ENCODE data around the gene GSG1L. TPM values are rescaled to one million over a fixed set of nuclear protein-coding genes. Genes with fewer than 3 reads are reported as not detected.

GSG1L gene
- total RNA-seq, 1 donor = not detected

GRCh38 chr16:28057949-28058348, 5.6 kb downstream of the GSG1L start:
- no peak overlapping the region for H2AFZ ChIP-seq (ENCODE audit: low read length)
- no peaks in the 10 kb centered on the region for H3K36me3 ChIP-seq (ENCODE audit: insufficient read depth, low read length)
- H3K4me2 ChIP-seq (ENCODE audit: insufficient read depth, low read length) = no peak overlapping the region
- no peak for DNase-seq (ENCODE audit: insufficient read length, low spot score, missing footprints)
- H3K27me3 ChIP-seq (ENCODE audit: insufficient read depth, low read length) = peaks cover 45% of the 10 kb centered on the region
- no peaks in the 10 kb centered on the region for H3K79me2 ChIP-seq (ENCODE audit: insufficient read depth, low read length)
- H3K4me1 ChIP-seq (ENCODE audit: insufficient read depth, low read length) = no peaks in the 10 kb centered on the region
- TF ChIP-seq CTCF (IDR thresholded peaks at IDR 0.05; ENCODE audit: extremely low read depth, low read depth, low read length) = no peak
- H4K20me1 ChIP-seq (ENCODE audit: insufficient read depth, low read length) = no peaks in the 10 kb centered on the region
- H3K9me3 ChIP-seq (ENCODE audit: low read depth, low read length) = no peaks in the 10 kb centered on the region
- no peak overlapping the region for H3K4me3 ChIP-seq (ENCODE audit: insufficient read depth, low read length)
- no peak overlapping the region for H3K27ac ChIP-seq (ENCODE audit: low read depth, low read length)

GRCh38 chr16:28053461-28053860, 10.1 kb downstream of the GSG1L start:
- H3K27me3 ChIP-seq (ENCODE audit: insufficient read depth, low read length) = peaks cover 8% of the 10 kb centered on the region
- H4K20me1 ChIP-seq (ENCODE audit: insufficient read depth, low read length) = no peaks in the 10 kb centered on the region
- no peak overlapping the region for H3K4me3 ChIP-seq (ENCODE audit: insufficient read depth, low read length)
- H3K9me3 ChIP-seq (ENCODE audit: low read depth, low read length) = no peaks in the 10 kb centered on the region
- no peak for TF ChIP-seq CTCF (IDR thresholded peaks at IDR 0.05; ENCODE audit: extremely low read depth, low read depth, low read length)
- no peak overlapping the region for H2AFZ ChIP-seq (ENCODE audit: low read length)
- no peak overlapping the region for H3K4me2 ChIP-seq (ENCODE audit: insufficient read depth, low read length)
- no peaks in the 10 kb centered on the region for H3K4me1 ChIP-seq (ENCODE audit: insufficient read depth, low read length)
- no peak overlapping the region for H3K27ac ChIP-seq (ENCODE audit: low read depth, low read length)
- DNase-seq (ENCODE audit: insufficient read length, low spot score, missing footprints) = peak; percentile 76
- H3K79me2 ChIP-seq (ENCODE audit: insufficient read depth, low read length) = no peaks in the 10 kb centered on the region
- no peaks in the 10 kb centered on the region for H3K36me3 ChIP-seq (ENCODE audit: insufficient read depth, low read length)

GRCh38 chr16:28052274-28053128, 11.0 kb downstream of the GSG1L start:
- no peaks in the 10 kb centered on the region for H3K4me1 ChIP-seq (ENCODE audit: insufficient read depth, low read length)
- peak; percentile 68 for DNase-seq (ENCODE audit: insufficient read length, low spot score, missing footprints)
- no peak overlapping the region for H3K4me3 ChIP-seq (ENCODE audit: insufficient read depth, low read length)
- H3K9me3 ChIP-seq (ENCODE audit: low read depth, low read length) = no peaks in the 10 kb centered on the region
- H3K27ac ChIP-seq (ENCODE audit: low read depth, low read length) = no peak overlapping the region
- H3K36me3 ChIP-seq (ENCODE audit: insufficient read depth, low read length) = no peaks in the 10 kb centered on the region
- peaks cover 3% of the 10 kb centered on the region for H3K27me3 ChIP-seq (ENCODE audit: insufficient read depth, low read length)
- H3K79me2 ChIP-seq (ENCODE audit: insufficient read depth, low read length) = no peaks in the 10 kb centered on the region
- no peak for TF ChIP-seq CTCF (IDR thresholded peaks at IDR 0.05; ENCODE audit: extremely low read depth, low read depth, low read length)
- H4K20me1 ChIP-seq (ENCODE audit: insufficient read depth, low read length) = no peaks in the 10 kb centered on the region
- no peak overlapping the region for H3K4me2 ChIP-seq (ENCODE audit: insufficient read depth, low read length)
- H2AFZ ChIP-seq (ENCODE audit: low read length) = no peak overlapping the region

GRCh38 chr16:28051486-28051885, 12.0 kb downstream of the GSG1L start:
- H4K20me1 ChIP-seq (ENCODE audit: insufficient read depth, low read length) = no peaks in the 10 kb centered on the region
- TF ChIP-seq CTCF (IDR thresholded peaks at IDR 0.05; ENCODE audit: extremely low read depth, low read depth, low read length) = no peak
- no peak overlapping the region for H3K27ac ChIP-seq (ENCODE audit: low read depth, low read length)
- H3K36me3 ChIP-seq (ENCODE audit: insufficient read depth, low read length) = no peaks in the 10 kb centered on the region
- peaks cover 3% of the 10 kb centered on the region for H3K27me3 ChIP-seq (ENCODE audit: insufficient read depth, low read length)
- H3K4me1 ChIP-seq (ENCODE audit: insufficient read depth, low read length) = no peaks in the 10 kb centered on the region
- H2AFZ ChIP-seq (ENCODE audit: low read length) = no peak overlapping the region
- no peaks in the 10 kb centered on the region for H3K9me3 ChIP-seq (ENCODE audit: low read depth, low read length)
- H3K79me2 ChIP-seq (ENCODE audit: insufficient read depth, low read length) = no peaks in the 10 kb centered on the region
- DNase-seq (ENCODE audit: insufficient read length, low spot score, missing footprints) = no peak
- H3K4me2 ChIP-seq (ENCODE audit: insufficient read depth, low read length) = no peak overlapping the region
- no peak overlapping the region for H3K4me3 ChIP-seq (ENCODE audit: insufficient read depth, low read length)

Data from osteoblast (primary cell).